Measurements from ENCODE around the gene GFOD1.
"Not testable (repeated sequence)": the region's sequence is repeated elsewhere in the genome, so short reads cannot be mapped to it uniquely, and the experiment has no call there.

GFOD1 gene

GRCh38 chr6:13441778-13442177, 45.6 kb downstream of the GFOD1 start:
- DNase-seq (ENCODE audit: low read depth): no peak

DNA sequence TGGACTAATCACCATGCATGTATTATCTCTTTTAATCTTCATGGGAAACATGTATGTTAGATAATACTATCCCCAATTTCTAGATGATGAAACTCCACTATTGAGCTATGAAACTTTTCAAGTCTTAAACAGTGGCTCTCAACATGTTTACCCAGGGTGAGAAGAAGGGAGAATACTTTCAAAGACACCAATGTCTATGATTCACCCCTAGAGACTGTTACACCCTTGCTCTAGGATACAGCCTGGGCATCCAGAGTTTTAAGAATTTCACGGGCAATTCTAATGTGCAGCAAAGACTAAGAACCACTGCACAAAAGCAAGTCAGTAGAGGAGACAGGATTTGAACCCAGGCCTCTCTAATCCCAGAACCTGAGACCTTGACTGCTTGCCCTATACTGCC, 47.8 kb downstream of the GFOD1 start:
- DNase-seq (ENCODE audit: low read depth): no peak

GRCh38 chr6:13438126-13438525, 49.3 kb downstream of the GFOD1 start:
- DNase-seq (ENCODE audit: low read depth): no peak

- DNase-seq (ENCODE audit: low read depth): no peak
Measured at GRCh38 chr6:13437218-13437996, 50.0 kb downstream of the GFOD1 start.

DNA sequence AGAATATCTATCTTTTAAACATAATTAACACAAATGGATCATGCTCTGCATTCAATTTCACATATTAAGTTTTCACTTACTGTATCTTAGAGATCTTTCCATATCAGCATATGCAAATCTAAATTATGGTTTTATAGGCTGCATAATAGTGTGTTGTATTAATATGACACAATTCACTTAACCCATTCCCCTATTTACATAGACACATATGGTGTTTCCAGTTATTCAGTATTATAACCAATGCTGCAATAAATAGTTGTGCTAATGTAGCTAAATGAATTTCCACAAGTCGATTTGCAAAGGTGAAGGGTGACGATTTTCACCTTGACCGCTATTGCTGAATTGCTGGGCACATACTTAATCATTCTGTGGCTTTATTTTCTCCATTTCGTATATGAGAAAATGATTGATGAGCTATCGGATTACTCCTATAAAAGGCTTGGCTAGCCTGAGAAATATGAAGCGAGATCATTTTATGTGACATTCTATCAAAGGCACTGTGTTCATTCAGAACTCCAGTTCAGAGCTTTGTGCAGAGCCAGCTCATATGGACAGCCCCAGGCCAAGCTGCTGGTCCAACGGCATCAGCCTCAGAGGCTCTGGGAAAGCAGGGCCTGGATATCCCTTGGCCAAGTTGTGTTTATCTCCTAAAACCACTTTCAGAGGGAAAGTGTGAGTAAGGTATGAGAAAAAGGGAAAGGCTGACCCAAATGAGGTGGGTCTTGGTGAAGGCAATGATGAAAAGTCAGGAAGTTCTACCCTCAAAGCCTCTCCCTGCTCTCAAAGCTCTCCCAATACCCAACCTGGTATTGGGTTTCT, 50.8 kb downstream of the GFOD1 start:
- DNase-seq (ENCODE audit: low read depth): no peak

DNA sequence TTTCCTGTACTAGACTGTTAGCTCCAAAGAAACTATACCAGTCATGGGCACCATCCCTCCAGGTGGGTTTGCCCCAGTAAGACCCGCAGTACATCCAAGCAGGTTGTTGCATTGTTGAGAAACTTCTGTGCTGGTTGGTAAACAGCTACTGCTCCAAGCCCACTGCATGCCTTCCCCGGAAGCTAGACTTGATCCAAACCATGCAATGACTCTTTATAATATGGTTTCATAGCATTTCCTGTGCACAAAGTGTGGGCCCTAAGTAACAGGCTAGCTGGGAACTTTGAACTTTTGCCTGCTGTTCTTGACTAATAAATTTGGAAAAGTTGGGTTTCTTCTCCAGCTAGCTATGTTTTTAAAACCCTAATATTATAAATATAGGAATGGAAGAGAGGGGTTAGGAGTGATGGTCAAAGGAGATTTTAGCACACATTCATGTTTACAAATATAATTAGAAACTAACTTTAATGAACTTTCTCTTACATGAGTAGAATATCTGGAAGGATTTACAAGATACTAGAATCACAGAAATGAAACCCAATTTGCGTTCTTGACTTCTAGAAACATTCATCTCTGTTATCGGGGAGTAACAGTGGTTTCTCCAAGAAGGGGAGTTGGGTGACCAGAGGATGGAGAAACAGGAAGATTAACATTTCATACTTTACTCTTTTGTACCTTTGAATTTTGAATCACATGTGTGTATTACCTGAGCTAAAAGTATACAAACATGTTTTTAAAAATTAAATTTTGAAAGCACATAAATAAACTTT, 51.7 kb downstream of the GFOD1 start:
- no peak for DNase-seq (ENCODE audit: low read depth)

GRCh38 chr6:13434777-13435176, 52.6 kb downstream of the GFOD1 start:
- no peak for DNase-seq (ENCODE audit: low read depth)

GRCh38 chr6:13434135-13434775, 53.1 kb downstream of the GFOD1 start:
- not testable (repeated sequence) for DNase-seq (ENCODE audit: low read depth)

DNA sequence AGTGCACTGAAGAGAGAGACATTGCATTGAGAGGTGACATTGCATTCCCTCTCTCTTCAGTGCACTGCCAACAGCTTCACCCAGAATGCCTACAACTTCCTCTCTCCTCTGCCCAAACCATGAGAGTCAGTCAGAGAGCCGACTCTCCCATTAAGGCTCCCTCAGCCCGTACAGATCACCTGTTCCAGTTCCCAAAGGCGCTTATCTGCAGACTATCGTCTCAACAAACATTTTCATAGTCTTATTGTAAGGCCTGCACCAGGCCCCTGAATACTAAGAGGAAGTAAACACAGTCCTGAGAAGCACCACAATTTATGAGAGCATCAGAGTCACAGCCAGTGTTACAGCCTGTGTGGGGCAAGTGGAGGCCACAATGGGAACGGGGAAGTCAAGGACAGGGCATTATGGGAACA, 53.7 kb downstream of the GFOD1 start:
- DNase-seq (ENCODE audit: low read depth): no peak

DNA sequence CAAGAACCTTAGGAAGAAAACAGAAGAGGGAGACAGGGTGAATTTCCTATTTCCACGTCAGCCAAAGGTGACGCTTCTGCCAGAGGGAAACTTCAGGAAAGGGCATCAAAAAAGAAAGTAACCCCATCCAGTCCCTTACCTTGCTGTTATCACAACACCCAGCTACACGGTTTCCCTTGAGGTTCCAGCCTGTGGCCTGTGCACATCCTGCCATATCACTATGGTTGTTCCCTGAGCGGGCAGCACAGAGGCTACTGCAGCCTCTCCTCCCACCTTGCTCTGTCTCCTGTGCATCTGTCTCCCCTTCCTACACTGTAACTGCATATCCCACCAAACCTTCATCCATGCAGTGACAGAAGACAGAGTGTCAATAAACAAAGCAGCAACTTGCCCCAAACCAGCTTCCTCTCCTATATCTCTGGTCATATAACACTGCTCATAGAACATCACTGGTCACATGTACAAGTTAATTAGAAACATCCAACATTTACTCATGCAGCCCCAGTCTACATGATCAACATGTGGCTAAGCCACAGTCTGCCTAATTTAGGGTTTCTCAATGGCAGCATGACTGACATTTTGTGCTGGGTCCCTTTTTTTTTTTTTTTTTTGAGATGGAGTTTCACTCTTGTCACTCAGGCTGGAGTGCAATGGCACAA, 54.7 kb downstream of the GFOD1 start:
- no peak for DNase-seq (ENCODE audit: low read depth)

DNA sequence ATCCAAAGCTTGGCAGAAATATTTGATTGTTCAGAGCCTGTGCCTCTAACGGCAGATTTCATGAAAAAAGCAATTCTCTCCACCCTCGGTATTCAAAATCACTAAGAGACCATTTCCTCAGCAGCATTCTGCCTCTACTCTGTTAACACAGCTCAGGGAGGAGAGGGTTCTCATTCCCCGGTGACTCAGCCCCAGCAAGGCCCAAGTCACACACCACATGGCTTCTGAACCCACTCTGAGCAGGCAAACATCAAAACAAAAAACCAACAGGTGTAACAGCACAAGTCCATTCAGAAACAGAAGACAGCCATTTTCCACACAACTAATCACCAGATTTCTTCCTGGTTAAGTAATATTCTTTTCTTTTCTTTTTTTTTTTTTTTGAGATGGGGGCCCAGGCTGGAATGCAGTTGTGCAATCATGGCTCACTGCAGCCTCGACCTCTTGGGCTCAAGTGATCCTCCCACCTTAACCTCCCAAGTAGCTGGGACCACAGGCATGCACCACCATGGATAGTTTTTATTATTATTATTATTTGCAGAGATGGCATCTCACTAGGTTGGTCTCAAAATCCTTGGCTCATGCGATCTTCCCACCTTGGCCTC, 55.4 kb downstream of the GFOD1 start:
- DNase-seq (ENCODE audit: low read depth): no peak

- DNase-seq (ENCODE audit: low read depth): no peak
Measured at GRCh38 chr6:13431059-13431656, 56.2 kb downstream of the GFOD1 start.

DNA sequence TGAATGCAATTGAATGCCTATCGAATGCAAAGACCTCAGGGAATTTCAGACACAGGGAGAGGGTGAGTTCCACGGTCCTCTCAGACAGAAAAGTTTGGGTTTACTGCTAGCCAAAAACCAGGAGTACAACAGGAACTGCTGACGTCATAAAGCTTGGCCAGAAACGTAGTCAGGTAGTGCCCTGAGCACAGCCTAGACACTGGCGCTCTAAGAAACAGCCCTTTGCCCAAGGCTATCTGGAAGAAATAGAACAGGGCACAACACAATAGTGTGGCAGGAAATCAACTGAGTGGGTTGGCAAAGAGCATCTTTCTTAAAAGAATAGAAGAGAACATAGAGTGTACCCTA, 58.0 kb downstream of the GFOD1 start:
- no peak for DNase-seq (ENCODE audit: low read depth)

DNA sequence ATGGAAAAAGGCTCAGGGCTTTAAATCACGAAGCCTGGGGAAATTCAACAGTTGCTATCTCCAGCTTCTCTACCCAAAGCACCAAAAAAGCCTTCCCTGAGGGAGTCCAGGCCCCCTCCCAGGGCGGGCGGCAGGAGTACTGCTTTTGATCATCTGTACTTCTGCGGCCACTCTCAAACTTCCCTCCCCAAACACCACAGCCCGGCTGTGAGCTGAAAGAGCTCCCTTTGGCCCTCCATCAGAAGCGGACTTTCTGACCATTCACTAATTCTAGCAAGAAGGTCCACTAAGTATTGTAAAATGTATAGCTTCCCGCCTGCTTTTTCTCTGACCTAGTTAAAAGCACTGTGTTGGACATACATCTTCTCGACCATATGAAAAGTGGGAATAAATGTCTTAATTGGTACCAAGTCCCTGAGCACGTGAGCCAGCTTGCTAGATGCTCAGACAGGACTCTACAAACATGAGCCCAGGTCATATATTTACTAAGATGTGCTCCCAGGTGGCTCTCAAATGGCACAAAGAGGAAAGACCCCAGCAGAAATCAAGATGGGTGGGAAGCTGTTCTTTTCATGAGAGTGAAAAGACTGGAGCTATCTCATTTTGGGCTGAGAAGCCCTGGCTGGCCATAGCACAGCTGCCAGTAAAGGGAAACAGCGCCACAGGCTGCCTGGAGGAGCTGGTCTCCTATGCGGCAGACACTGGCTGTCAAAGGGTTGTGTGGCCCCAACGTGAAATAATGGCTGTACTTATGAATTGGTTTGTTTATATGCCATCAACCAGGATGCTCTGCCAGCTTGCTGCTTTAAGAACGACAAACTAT, 58.6 kb downstream of the GFOD1 start:
- no peak for DNase-seq (ENCODE audit: low read depth)

DNA sequence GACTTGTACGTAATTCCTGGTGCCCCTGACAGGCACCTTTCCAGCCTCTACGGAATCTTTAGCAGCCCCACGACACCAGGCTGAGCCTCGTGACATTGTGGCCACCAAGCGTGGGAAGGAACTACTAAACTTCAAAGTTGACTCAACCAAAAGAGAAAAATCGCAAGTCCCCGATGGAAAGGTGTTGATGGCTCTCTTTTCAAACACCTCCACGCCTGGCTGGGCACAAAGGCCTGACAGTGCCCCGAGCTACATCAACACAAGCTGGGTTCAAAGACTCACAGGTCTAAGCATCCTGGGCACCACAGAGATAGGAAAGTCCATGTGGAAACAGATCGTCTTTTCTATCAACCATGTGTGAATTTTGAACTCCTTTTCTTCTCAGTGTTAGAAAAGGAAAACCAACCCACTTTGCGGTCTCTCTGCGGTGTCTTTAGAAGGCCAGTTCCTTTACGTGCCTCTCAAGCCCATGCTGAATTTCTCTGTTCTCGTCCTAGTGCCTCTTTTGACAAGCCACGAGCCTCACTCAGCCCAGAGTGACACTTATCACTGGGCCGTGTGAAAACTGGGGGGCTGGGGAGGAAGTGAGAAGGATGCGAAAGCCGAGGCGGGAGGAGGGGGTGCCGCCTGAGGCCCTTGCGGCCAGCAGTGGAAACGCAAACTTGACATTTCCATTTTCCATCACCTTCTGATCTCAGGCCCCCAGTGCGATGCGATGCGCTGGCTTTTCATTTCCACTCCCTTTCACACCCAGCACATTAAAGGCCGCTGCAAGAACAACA, 59.4 kb downstream of the GFOD1 start:
- DNase-seq (ENCODE audit: low read depth): peak; percentile 69

- DNase-seq (ENCODE audit: low read depth): no peak
Measured at GRCh38 chr6:13427316-13427715, 60.1 kb downstream of the GFOD1 start.

- no peak for DNase-seq (ENCODE audit: low read depth)
Measured at GRCh38 chr6:13425943-13426931, 61.2 kb downstream of the GFOD1 start.
